Skin epidermis (tissue), 12 donors: ENCODE results near the gene C10orf62.
"Not testable (repeated sequence)": the region's sequence is repeated elsewhere in the genome, so short reads cannot be mapped to it uniquely, and the experiment has no call there.

Experiments used
- H3K27ac ChIP-seq, 21 experiments: fragments of 200-600 bp; sonication (generic) in 11 of 21; one replicate each; pipeline ENCODE4 v1.5.0; 2020; ENCODE audit warnings: mild to moderate bottlenecking in 3 of 21, inconsistent platforms in 2 of 21, moderate library complexity in 2 of 21
- H3K4me3 ChIP-seq, 7 experiments: fragments of 200-600 bp; sonication (generic) in 2 of 7; one replicate each; pipeline ENCODE4 v1.5.0; 2020; ENCODE audit warnings: inconsistent platforms in 2 of 7, mild to moderate bottlenecking in 2 of 7, moderate library complexity in 1 of 7

The C10orf62 gene, protein sequence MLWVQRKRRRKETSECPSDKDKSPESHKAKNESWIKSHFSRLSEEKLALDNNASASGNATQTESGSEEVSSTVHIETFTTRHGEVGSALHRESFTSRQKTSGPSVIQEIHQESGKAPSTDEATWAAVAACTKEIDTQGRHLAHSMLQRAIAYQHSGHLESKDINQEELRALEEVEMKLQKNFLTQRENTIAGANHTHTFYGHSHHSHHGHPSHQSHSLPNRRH

DNA sequence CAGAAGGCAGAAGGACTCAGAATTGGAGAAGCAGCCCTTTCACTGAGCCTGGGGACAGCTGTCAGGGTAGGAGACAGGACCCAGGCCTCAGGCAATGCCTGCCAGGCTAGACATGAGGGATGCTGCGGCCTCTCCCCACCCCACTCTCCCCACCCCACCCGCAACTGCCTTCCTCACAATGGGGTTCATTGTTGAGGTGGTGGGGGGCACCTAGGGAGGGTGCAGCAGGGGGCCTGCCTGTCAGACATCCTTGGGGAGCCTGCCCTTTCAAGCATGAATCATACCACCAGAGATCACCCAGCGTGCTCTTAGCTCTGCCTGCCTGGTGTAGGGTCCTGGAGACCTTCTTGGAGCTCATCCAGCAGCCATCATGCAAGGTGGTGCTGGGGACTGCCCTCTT, at the start of gene C10orf62:
C10orf62 (plus strand) TSS at position 243 of the 400 bp plus-strand sequence. CDS start 177 bp downstream, outside the sequence.
- Histone ChIP-seq H3K27ac (no peak within 1 kb of the TSS), H3K4me3 (no peak within 1 kb of the TSS)

DNA sequence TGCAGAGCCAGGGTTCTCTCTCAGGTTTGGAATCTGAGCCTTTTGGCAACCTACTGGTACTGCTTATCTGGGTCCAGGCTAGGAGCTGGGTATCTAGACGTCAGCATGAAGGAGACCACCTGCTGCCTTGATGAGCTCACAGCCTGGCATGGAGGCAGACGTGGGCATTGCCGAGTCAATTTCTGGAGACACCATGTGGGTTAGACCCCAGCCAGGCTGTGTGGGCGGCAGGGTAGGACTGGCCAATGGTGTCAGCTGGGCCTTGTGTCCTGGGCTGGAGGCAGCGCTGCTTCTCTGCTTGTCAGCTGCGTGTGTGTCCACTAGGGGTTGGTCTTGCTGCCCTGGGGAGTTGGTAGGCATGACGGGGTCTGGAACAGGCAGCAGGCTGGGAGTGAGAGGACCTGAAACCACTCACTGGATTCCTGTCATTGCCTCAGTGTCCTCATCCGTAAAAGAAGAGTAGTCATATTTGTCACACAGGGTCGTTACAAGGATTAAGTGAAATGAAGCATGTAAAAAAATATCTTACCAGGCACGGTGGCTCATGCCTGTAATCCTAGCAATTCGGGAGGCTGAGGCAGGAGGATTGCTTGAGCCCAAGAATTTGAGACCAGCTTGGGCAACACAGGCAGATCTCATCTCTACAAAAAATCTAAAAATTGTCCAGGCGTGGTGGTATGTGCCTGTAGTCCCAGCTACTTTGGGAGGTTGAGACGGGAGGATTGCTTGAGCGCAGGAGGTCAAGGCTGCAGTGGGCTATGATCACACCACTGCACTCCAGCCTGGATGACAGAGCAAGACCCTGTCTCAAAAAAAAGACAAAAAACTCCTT, 48.6 kb upstream of the C10orf62 start:
- Histone ChIP-seq H3K27ac (peak overlapping the region in 18 of 21 experiments; percentile 3 to 100 (median 92)), H3K4me3 (no peak overlapping the region)

DNA sequence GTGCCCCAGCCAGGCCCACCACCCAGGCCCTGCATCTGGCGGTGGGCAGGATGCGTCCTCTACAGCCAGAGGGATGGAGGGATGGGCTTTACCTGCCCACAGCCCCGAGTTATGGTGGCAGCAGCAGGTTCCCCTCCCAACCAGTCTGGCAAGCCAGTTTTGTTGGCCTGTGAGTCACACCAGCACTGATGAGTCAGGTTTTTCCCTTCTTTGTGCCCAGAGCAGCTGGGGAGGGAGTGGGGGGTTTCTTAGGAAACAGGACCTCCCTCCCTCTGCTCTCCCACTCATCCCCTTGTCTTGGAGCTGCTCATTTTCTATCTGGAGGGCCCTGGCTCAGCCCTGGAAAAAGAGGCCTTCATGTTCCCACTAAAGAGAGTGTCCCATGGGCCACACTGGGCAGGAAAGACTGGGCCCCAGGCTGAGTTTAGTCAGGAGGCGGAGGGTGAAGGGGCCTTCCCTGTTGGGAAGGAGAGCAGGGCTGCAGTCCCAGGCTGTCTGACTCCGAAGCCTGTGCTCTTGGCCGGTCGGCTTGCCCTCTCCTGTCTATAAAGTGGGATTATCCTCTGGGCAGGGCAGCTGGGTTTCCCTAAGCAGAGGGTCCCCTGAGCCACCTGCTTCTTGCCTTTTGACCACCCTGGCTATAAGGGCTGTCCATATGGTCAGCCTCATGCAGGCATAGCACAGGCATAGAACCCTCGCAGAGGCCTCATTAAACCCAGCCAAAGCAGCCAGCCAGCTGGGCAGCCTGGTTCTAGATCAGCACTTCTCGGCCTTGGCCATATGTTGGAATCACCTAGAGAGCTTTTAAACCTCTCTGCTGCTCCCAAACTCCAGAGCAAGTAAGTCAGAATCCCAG, 47.1 kb upstream of the C10orf62 start:
- Histone ChIP-seq H3K4me3 (no peak overlapping the region), H3K27ac (peak overlapping the region; percentile 31 to 100 (median 93))

DNA sequence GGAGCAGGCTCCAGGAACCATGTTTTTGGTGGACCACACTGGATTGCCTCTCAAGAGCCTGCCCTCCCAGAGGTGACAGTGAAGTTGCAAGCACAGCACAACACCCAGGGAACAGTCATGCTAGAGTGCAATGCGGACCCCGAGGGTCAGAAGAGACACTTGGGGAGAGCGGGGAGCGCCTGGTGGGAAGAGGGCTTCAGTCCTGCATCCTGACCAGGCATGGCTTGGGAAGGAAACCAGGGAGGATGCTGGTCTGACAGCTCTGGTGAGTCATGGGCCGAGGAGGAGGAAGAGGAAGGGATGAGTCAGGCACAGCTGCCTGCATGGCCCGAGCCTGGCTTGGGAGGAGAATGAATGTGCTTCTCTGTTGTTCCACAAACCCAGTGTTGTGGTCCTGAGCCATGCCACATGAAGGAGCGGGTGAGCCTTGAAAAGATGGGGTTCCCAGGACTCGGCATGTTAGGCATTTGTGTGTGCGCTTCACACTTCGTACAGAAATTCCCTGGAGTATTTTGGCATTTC, 46.4 kb upstream of the C10orf62 start:
- Histone ChIP-seq H3K27ac (peak overlapping the region; percentile 31 to 100 (median 93)), H3K4me3 (no peak overlapping the region)

DNA sequence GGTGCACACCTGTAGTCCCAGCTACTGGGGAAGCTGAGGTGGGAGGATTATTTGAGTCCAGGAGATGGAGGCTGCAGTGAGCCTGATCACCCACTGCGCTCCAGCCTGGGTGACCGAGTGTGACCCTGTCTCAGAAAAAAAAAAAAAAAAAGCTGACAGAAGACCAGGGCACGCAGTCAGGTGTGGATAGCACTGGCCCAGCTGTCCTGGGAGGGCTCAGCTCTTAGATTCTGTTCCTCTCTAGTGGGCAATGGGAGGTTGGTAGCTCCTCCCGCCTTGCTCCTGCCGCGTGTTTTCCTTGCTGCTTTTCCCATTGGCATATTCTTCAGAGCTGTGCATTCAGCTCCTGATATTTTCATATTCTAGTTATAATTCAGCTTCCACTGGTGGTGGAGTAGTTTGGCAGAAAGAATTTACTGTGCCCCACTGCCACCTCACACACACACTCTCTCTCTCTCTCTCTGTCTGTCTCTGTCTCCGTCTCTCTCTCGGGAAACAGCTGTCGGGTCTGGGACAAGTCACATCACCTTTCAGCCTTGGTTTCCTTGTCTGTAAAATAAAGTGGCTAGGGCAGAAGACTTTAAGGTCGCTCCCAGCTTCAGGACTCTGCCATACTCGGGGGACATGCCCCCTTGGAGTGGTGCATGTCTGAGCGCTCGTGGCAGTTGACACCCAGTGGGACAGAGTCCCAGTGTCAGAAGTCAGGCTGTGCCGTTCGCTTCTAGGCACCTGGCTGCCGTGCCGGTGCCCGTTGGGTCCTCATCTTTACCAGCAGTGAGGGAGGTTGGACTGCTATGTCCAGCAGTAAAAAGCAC, 42.9 kb upstream of the C10orf62 start:
- H3K4me3 ChIP-seq: no peak overlapping the region
- H3K27ac ChIP-seq: peak overlapping the region in 2 of 21 experiments; percentile 10 to 14

DNA sequence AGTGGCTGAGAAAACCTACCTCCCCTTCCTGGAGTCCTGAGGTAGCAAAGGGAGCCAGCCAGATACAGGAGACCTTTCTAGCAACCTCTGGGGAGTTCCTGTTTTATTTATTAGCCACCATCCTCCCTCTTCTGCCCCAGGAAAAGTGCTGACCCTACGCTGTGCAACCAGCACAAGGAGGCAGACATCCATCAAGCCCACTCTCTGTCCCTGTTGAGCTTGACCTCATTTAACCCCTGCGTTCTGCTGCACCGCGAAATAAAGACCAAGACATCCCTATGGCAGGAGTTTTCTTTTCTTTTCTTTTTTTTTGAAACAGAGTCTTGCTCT, 42.3 kb upstream of the C10orf62 start:
- Histone ChIP-seq H3K4me3 (no peak overlapping the region), H3K27ac (peak overlapping the region in 2 of 21 experiments; percentile 10 to 21)

DNA sequence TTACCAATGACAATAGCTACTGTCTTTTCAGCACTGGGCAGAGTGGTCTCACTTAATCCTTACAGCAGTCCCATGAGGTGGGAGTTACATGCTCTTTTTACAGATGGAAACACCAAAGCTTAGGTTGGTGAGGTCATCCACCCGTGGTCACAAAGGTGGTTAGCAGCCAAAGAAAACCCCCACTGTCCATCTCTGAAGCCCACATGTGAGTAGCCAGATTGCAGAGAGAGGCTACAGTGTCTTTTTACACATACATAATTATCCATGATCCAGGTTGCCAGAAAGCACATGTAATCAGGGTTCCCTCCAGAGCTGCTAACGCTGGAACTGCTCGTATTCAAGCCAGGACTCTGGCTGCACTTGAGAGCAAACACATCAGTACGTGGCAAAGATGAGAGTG, 41.6 kb upstream of the C10orf62 start:
- no peak overlapping the region for H3K4me3 ChIP-seq

DNA sequence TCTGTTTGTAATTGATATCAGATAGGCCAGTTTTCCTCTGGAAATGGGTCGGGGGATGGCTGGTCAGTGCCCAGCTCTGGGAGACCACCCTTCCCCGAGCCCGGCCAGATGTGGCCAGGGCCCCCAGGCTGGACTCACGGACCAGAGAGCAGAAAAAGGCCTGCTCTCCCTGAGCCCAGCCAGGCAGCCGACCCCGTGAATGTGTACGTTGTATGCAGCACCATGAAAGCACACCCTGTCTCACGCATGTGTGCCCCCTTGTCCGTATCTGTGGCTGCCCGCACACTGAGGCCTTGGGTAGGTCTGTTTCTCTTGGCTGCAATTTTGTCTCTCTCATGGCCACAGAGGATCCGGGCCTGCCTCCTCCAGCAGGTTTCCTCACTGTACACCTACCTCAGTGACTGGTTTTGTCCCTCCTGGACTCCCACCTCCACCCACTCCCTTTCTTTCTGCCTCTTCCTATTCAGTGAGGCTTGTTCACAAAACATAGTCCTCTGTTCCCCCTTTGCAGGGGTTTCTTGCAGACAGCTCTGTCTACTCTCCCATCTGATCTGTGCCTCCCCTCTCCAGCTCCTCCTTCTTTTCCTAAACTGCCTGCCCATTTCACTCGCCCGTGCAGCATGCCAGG, 40.6 kb upstream of the C10orf62 start:
- H3K27ac ChIP-seq: peak overlapping the region in 10 of 21 experiments; percentile 40 to 82 (median 72)
- no peak overlapping the region for H3K4me3 ChIP-seq

More for the DNA sequence above, 41.6 kb upstream of the C10orf62 start:
- H3K27ac ChIP-seq: peak overlapping the region in 3 of 21 experiments; percentile 21 to 56 (median 25)

DNA sequence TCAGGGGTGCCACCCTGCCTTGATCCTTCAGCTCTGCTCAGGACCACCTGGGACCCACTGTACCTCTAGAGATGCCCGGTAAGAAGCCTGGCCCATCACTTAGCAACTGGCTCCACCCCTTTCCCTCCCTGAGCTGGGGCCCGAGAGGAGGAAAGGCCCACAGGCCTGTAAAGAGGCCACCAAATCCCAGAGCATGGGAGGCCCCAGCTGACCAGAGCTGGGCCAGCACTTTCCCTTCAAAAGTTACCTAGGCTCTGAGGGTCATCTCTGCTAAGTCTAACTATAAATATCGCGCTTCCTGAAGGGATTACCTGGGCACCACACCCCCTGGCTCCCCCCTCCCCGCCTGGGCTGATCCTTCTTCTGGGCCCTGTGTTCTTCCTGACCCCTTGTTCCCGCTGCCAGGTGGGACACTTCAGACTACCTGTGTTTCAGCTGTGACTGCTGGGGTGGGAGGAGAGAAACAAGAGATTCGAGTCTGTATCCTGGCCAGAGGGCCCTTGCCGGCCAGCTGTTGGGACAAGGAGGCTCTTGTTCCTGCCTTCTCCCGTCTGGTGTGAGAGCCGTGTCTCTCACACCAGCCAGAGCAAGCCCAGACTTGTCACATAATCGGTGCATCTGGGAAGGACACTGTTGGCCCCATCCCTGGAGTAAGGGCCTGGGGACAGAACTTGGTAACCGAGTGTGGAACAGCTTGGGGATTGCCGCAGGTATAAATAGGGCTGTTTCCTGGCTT, 39.8 kb upstream of the C10orf62 start:
- Histone ChIP-seq H3K4me3 (no peak overlapping the region), H3K27ac (peak overlapping the region in 15 of 21 experiments; percentile 39 to 82 (median 70))

DNA sequence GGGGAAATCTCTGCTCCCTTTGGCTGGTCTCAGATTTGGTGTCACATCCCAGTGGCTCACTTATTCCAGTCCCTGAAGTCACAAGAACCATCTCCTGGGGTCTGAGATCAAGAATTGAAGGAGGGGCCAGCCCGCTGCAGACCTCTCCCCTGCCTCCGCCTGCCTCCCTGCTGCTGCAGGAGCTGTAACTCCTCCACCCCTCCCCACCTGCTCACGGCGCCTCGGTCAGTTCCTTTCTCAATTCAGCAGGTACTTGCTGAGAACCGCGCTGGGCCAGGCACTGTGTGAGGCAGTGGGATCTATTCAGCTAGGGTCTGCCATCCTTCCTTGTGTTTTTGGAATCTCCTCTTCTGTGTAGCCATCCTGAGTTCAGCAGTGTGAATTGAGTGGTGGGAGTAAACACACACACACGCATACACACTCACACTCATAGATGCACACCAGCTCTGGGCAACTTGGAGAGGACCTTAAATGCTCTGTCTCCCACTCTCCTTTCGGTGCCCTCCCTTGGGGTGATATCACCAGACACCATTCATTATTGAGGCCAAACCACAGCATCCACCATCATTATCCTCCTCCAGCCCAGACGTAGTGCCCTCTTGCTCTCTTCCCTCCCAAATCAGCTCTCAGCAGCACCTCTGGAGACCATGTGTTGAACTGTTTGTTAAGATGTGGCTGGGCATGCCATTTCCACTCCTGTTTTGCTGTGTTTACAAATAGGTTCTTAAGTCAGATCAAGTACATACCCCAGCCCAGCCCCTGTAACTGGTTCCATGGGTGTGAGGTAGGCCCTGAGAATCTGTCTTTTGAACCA, 39.0 kb upstream of the C10orf62 start:
- no peak overlapping the region for H3K4me3 ChIP-seq
- peak overlapping the region in 14 of 21 experiments; percentile 51 to 82 (median 72) for H3K27ac ChIP-seq

DNA sequence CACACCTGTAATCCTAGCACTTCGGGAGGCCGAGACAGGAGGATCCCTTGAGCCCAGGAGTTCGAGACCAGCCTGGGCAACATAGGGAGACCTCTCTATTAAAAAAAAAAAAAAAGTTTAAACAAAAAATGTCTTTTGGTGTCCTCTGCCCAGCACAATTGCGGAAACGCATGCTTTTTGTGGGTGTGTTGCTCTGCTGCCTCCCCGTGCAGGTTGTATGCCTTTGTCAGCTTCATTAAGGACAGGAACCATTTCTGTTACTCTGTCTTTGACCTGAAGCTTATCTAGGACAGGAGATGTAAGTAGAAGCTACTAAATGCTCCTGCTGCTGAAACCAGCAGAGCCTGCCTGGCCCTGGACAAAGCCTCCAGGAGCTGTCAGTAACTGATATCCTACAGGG, 38.2 kb upstream of the C10orf62 start:
- Histone ChIP-seq H3K27ac (peak overlapping the region in 3 of 21 experiments; percentile 2 to 79 (median 56)), H3K4me3 (no peak overlapping the region)

DNA sequence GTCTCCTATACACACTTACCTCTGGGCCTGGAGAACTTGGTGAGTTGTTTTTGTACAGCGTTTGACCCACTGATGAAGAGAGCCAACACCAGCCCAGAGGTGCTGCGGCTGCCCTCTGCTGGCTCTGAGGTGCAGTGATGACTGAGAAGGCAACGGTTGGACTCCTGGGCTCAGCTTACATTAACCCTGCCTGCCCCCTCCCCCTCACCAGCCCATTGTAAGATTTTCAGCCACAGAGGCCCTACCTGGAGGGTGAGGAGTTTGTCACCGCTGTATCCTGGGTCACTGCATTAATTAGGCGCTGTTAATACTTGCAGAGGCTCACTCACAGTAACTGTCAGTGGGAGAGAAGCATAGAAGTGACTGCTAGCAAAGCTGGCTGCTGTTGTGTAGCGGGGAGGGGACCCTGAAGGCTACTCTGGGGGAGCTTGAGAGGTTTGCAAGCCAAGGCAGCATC, 35.9 kb upstream of the C10orf62 start:
- H3K27ac ChIP-seq: no peak overlapping the region
- no peak overlapping the region for H3K4me3 ChIP-seq

DNA sequence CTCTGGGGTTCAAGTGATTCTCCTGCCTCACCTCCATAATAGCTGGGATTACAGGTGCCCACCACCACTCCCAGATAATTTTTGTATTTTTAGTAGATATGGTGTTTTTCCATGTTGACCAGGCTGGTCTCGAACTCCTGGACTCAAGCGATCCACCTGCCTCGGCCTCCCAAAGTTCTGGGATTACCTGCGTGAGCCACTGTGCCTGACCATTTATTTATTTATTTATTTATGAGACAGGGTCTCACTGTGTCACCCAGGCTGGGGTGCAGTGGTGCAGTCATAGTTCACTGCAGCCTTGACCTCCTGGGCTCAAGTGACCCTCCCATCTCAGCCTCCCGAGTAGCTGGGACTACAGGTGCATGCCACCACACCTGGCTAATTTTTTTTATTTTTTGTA, 35.2 kb upstream of the C10orf62 start:
- not testable (repeated sequence) for H3K27ac ChIP-seq, H3K4me3 ChIP-seq

DNA sequence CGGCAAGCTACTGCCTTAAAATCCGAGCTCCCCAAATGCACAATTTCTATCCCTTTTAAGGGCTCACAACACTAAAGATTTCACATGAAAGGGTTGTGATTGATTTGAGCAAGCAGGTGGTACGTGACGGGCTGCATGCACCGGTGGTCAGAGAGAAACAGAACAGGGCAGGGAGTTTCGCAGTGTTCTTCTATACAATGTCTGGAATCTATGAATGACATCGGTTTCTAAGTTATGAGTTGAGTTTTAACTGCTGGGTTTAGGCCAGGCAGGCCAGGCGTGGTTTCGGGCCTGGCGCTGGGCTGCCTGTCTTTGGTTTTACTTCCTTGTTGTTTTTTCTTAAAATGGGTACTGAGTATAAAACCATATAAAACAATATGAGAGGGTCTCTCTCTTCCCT, 34.0 kb upstream of the C10orf62 start:
- H3K27ac ChIP-seq, H3K4me3 ChIP-seq: not testable (repeated sequence)

DNA sequence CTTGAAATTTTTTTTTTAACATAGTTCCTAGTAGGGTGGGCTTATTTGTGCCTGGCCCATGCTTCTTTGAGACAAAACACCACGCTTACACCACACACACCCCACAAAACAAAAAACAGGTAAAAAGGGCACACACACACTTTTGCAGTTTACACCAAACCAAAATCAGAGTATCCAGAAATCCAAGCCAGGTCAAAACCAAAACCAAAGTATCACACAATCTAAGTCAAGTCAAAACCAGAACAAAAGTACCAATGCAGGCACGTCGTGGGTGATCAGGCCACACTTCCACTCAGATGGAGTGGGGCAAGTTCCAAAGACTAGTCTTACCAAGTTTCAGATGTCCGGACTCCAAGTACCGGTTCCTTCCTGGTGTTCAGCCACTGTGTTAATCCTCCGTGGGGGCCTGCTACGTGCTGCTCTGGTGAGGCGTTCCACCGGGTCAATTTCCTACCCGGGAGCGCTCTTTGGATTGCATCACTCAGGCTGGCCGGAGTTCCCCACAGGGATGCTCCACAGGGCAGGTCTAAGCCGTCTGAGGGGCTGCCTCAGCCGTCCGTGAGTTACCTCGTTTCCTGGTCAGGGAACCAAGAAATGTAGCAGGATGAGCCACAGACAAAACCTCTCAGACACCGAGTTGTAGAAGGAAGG, 28.7 kb upstream of the C10orf62 start:
- peak overlapping the region in 5 of 21 experiments; percentile 33 to 61 (median 57) for H3K27ac ChIP-seq
- not testable (repeated sequence) for H3K4me3 ChIP-seq

DNA sequence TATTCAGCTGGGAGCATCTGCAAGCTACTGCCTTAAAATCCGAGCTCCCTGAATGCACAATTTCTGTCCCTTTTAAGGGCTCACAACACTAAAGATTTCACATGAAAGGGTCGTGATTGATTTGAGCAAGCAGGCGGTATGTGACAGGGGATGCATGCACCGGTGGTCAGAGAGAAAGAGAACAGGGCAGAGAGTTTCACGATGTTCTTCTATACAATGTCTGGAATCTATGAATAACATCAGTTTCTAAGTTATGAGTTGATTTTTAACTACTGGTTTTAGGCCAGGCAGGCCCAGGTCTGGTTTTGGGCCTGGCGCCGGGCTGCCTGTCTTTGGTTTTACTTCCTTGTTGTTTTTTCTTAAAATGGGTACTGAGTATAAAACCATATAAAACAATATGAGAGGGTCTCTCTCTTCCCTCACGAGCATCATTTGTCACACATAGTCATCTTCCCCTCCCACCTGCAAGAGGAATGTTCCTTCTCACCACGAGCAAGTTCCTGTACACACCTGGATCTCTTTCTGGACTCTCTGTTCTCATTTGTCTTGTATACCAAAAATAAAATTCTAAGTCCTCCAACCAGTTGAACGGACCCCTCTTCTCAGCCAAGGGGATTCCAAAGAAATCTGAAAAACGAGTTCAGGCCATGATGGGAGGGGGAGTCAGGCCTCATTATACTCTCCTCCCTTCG, 28.0 kb upstream of the C10orf62 start:
- H3K27ac ChIP-seq: peak overlapping the region in 4 of 21 experiments; percentile 28 to 59 (median 38)

More for the DNA sequence above, 28.0 kb upstream of the C10orf62 start:
- not testable (repeated sequence) for H3K4me3 ChIP-seq
